Uterus (tissue), 2 donors: ENCODE measurements around the gene NDUFS3.

ENCODE experiments used
- CTCF ChIP-seq, 4 experiments: fragments of 200-600 bp in 2 of 4; fragments of 450-650 bp in 2 of 4; sonication (generic) in 2 of 4; IDR thresholded peaks; one replicate each; pipeline ENCODE4 v1.5.1; 2016 to 2019; ENCODE audit warnings: antibody characterized with exemption in 4 of 4, mild to moderate bottlenecking in 2 of 4, moderate library complexity in 1 of 4
- POLR2A ChIP-seq, 2 donors: fragments of 450-650 bp; IDR thresholded peaks; one replicate each; pipeline ENCODE4 v1.6.1; 2016; ENCODE audit warnings: antibody characterized with exemption in 2 of 2, mild to moderate bottlenecking in 1 of 2, moderate library complexity in 1 of 2

- TF ChIP-seq POLR2A (IDR thresholded peaks at IDR 0.05) (no peak), CTCF (IDR thresholded peaks at IDR 0.05) (no peak)
These were observed 44.1 kb upstream of the NDUFS3 start for GRCh38 chr11:47534704-47535251.
